Esophagus (tissue), 2 donors: ENCODE results near the gene FUT9. TPM values are rescaled to one million over a fixed set of nuclear protein-coding genes. Genes with fewer than 3 reads are reported as not detected.

Source experiments
- H3K27ac ChIP-seq, 2 donors: one replicate each; pipeline ENCODE4 v1.5.1; 2013; ENCODE audit warnings: low read depth in 2 of 2, mild to moderate bottlenecking in 2 of 2, inconsistent platforms in 1 of 2, low read length in 1 of 2, moderate library complexity in 1 of 2
- H3K27me3 ChIP-seq, 2 donors: one replicate each; pipeline ENCODE4 v1.6.1; 2013; ENCODE audit warnings: low read length in 2 of 2, control low read depth in 1 of 2, mild to moderate bottlenecking in 1 of 2; ENCODE audit not compliant: insufficient read depth in 2 of 2, control insufficient read depth in 1 of 2
- H3K36me3 ChIP-seq, 2 donors: one replicate each; pipeline ENCODE4 v1.6.1; 2013; ENCODE audit warnings: low read length in 1 of 2; ENCODE audit not compliant: control insufficient read depth in 2 of 2, insufficient read depth in 2 of 2
- H3K4me1 ChIP-seq, 2 donors: one replicate each; pipeline ENCODE4 v1.6.1; 2013; ENCODE audit warnings: low read length in 1 of 2; ENCODE audit not compliant: control insufficient read depth in 2 of 2, insufficient read depth in 2 of 2
- H3K4me3 ChIP-seq, 2 donors: one replicate each; pipeline ENCODE4 v1.5.1; 2013; ENCODE audit warnings: low read length in 2 of 2, mild to moderate bottlenecking in 2 of 2, low read depth in 1 of 2, moderate library complexity in 1 of 2
- H3K9me3 ChIP-seq, 2 donors: one replicate each; pipeline ENCODE4 v1.6.1; 2013; ENCODE audit warnings: mild to moderate bottlenecking in 2 of 2, low read depth in 1 of 2, low read length in 1 of 2, moderate library complexity in 1 of 2; ENCODE audit not compliant: control insufficient read depth in 2 of 2, insufficient read depth in 1 of 2
- WGBS, 2 donors: extraction: QIAGEN DNeasy Blood & Tissue Kit; methylation state at CpG; one replicate each; pipeline ENCODE4 v1.1.7; 2013; 5-methylcytosine and 5-hydroxymethylcytosine counted together
- polyA plus RNA-seq, 2 donors: library from polyadenylated mRNA; stranded (reverse); fragments of 200-250 nt; gene quantifications; one replicate each; pipeline ENCODE4 v1.2.3, GENCODE V29; 2013
- donor health status: healthy with polysubstance abuse.
- donor health status: Bipolar disorder and iron deficiency.

The FUT9 gene
- polyA plus RNA-seq, 2 donors: under 0.01 TPM; not detected in 1

GRCh38 chr6:96007663-96008062 is 8.1 kb upstream of the FUT9 start:
- Histone ChIP-seq H3K27ac (no peak overlapping the region), H3K4me1 (no peaks in the 10 kb centered on the region), H3K36me3 (no peaks in the 10 kb centered on the region), H3K27me3 (no peaks in the 10 kb centered on the region), H3K9me3 (peaks cover 3 to 4% of the 10 kb centered on the region in 2 donors), H3K4me3 (no peak overlapping the region)
- 37 to 44% methylated on average over 2 of the region's 2 CpGs for WGBS, 2 donors

GRCh38 chr6:96013531-96013930 is 2.2 kb upstream of the FUT9 start:
- H3K36me3 ChIP-seq: no peaks in the 10 kb centered on the region
- H3K4me1 ChIP-seq: peaks cover 0 to 4% of the 10 kb centered on the region in 2 donors
- H3K9me3 ChIP-seq: no peaks in the 10 kb centered on the region
- H3K27me3 ChIP-seq: no peaks in the 10 kb centered on the region
- 82 to 90% methylated on average over 3 of the region's 3 CpGs for WGBS, 2 donors
- no peak overlapping the region for H3K4me3 ChIP-seq
- H3K27ac ChIP-seq: no peak overlapping the region

- H3K36me3 ChIP-seq: no peaks in the 10 kb centered on the region
- no peaks in the 10 kb centered on the region for H3K9me3 ChIP-seq
- no peak overlapping the region for H3K27ac ChIP-seq
- H3K27me3 ChIP-seq: no peaks in the 10 kb centered on the region
- H3K4me3 ChIP-seq: no peak overlapping the region
- WGBS, 2 donors: 15% methylated on average over 20 of the region's 20 CpGs
- H3K4me1 ChIP-seq: peaks cover 0 to 4% of the 10 kb centered on the region in 2 donors
Observed at GRCh38 chr6:96014846-96015517, 792 bp upstream of the FUT9 start.

GRCh38 chr6:96016334-96017069 is 728 bp downstream of the FUT9 start:
- Histone ChIP-seq H3K4me1 (peaks cover 0 to 4% of the 10 kb centered on the region in 2 donors), H3K27ac (no peak overlapping the region), H3K27me3 (peaks cover 0 to 3% of the 10 kb centered on the region in 2 donors), H3K36me3 (no peaks in the 10 kb centered on the region), H3K9me3 (no peaks in the 10 kb centered on the region), H3K4me3 (no peak overlapping the region)
- WGBS, 2 donors: 10 to 12% methylated on average over 18 of the region's 18 CpGs

GRCh38 chr6:96017070-96017359 is 1.2 kb downstream of the FUT9 start:
- 60 to 62% methylated on average over 2 of the region's 2 CpGs for WGBS, 2 donors
- H3K4me3 ChIP-seq: no peak overlapping the region
- no peak overlapping the region for H3K27ac ChIP-seq
- H3K27me3 ChIP-seq: peaks cover 0 to 3% of the 10 kb centered on the region in 2 donors
- H3K4me1 ChIP-seq: peaks cover 0 to 4% of the 10 kb centered on the region in 2 donors
- H3K9me3 ChIP-seq: no peaks in the 10 kb centered on the region
- H3K36me3 ChIP-seq: no peaks in the 10 kb centered on the region

GRCh38 chr6:96022225-96022624 is 6.5 kb downstream of the FUT9 start:
- Histone ChIP-seq H3K27ac (no peak overlapping the region), H3K36me3 (no peaks in the 10 kb centered on the region), H3K4me3 (no peak overlapping the region), H3K27me3 (peaks cover 0 to 3% of the 10 kb centered on the region in 2 donors), H3K9me3 (no peaks in the 10 kb centered on the region), H3K4me1 (no peaks in the 10 kb centered on the region)

- no peaks in the 10 kb centered on the region for H3K9me3 ChIP-seq
- no peaks in the 10 kb centered on the region for H3K4me1 ChIP-seq
- WGBS, 2 donors: 46 to 60% methylated on average over 7 of the region's 7 CpGs
- no peaks in the 10 kb centered on the region for H3K27me3 ChIP-seq
- no peak overlapping the region for H3K27ac ChIP-seq
- no peaks in the 10 kb centered on the region for H3K36me3 ChIP-seq
- H3K4me3 ChIP-seq: no peak overlapping the region
Observed at GRCh38 chr6:96032661-96033060, 16.9 kb downstream of the FUT9 start.

GRCh38 chr6:96051555-96051954 is 35.8 kb downstream of the FUT9 start:
- no peaks in the 10 kb centered on the region for H3K4me1 ChIP-seq
- H3K27ac ChIP-seq: no peak overlapping the region
- H3K27me3 ChIP-seq: no peaks in the 10 kb centered on the region
- H3K36me3 ChIP-seq: no peaks in the 10 kb centered on the region
- no peaks in the 10 kb centered on the region for H3K9me3 ChIP-seq
- H3K4me3 ChIP-seq: no peak overlapping the region

- Histone ChIP-seq H3K4me3 (no peak overlapping the region), H3K27me3 (no peaks in the 10 kb centered on the region), H3K9me3 (no peaks in the 10 kb centered on the region), H3K27ac (no peak overlapping the region), H3K36me3 (no peaks in the 10 kb centered on the region), H3K4me1 (no peaks in the 10 kb centered on the region)
- 56 to 57% methylated on average over 4 of the region's 4 CpGs for WGBS, 2 donors
Observed at GRCh38 chr6:96058082-96058481, 42.3 kb downstream of the FUT9 start.

- H3K9me3 ChIP-seq: no peaks in the 10 kb centered on the region
- no peaks in the 10 kb centered on the region for H3K27me3 ChIP-seq
- H3K27ac ChIP-seq: no peak overlapping the region
- H3K36me3 ChIP-seq: no peaks in the 10 kb centered on the region
- H3K4me1 ChIP-seq: no peaks in the 10 kb centered on the region
- no peak overlapping the region for H3K4me3 ChIP-seq
- 67% methylated on average over 1 of the region's 1 CpG for WGBS, 2 donors
Observed at GRCh38 chr6:96059586-96059985, 43.8 kb downstream of the FUT9 start.
